Measurements from ENCODE around the gene CYB561A3. TPM values are rescaled to one million over a fixed set of nuclear protein-coding genes. Genes with fewer than 3 reads are reported as not detected.

The CYB561A3 gene
- total RNA-seq, 1 donor = 151 TPM

DNA sequence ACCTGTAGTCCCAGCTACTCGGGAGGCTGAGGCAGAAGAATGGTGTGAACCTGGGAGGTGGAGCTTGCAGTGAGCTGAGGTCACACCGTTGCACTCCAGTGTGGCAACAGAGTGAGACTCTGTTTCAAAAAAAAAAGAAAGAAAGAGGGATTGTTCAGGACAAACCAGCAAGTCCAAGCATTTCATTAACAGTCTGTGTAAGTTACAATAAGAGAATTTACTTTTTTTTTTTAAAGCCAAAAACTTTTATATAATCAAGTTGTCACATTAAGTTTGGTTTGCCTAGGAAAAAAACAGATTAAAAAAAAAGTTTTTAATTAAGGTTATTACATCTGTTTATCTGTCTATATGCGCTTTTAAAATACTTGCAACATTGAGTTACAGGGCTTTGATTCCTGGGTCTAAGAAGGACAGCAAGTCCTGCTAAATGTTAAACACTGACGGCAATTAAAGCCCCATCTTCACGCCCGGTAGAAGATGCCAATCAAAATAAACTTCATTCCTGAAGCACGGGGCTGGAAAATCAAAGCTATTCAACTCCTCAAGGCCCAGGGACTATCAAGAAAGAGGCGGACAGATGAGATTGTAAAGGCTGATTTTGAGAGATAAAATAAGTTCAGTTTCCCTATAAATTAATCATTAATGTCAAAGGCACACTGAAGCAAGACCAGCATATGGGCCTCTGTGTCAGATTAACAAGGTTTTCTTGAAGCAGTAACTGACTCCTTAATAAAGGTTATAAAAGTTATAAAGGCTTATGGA, 11.2 kb upstream of the CYB561A3 start:
- H2AFZ ChIP-seq (ENCODE audit: low read length) = no peak overlapping the region
- no peaks in the 10 kb centered on the region for H3K27me3 ChIP-seq (ENCODE audit: insufficient read depth, low read length)
- TF ChIP-seq, protein P1, sequence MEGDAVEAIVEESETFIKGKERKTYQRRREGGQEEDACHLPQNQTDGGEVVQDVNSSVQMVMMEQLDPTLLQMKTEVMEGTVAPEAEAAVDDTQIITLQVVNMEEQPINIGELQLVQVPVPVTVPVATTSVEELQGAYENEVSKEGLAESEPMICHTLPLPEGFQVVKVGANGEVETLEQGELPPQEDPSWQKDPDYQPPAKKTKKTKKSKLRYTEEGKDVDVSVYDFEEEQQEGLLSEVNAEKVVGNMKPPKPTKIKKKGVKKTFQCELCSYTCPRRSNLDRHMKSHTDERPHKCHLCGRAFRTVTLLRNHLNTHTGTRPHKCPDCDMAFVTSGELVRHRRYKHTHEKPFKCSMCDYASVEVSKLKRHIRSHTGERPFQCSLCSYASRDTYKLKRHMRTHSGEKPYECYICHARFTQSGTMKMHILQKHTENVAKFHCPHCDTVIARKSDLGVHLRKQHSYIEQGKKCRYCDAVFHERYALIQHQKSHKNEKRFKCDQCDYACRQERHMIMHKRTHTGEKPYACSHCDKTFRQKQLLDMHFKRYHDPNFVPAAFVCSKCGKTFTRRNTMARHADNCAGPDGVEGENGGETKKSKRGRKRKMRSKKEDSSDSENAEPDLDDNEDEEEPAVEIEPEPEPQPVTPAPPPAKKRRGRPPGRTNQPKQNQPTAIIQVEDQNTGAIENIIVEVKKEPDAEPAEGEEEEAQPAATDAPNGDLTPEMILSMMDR (IDR thresholded peaks at IDR 0.05; ENCODE audit: extremely low read depth, low read depth, low read length) = no peak
- no peaks in the 10 kb centered on the region for H3K9me3 ChIP-seq (ENCODE audit: low read depth, low read length)
- peaks cover 30% of the 10 kb centered on the region for H3K36me3 ChIP-seq (ENCODE audit: insufficient read depth, low read length)
- no peak overlapping the region for H3K4me3 ChIP-seq (ENCODE audit: insufficient read depth, low read length)
- H3K79me2 ChIP-seq (ENCODE audit: insufficient read depth, low read length) = no peaks in the 10 kb centered on the region
- peaks cover 31% of the 10 kb centered on the region for H3K4me1 ChIP-seq (ENCODE audit: insufficient read depth, low read length)
- no peak overlapping the region for H3K4me2 ChIP-seq (ENCODE audit: insufficient read depth, low read length)
- H3K27ac ChIP-seq (ENCODE audit: low read depth, low read length) = no peak overlapping the region
- no peaks in the 10 kb centered on the region for H4K20me1 ChIP-seq (ENCODE audit: insufficient read depth, low read length)
- peak; percentile 14 for DNase-seq (ENCODE audit: insufficient read length, low spot score, missing footprints)

GRCh38 chr11:61370349-61371005, 8.8 kb upstream of the CYB561A3 start:
- Histone ChIP-seq H3K27me3 (ENCODE audit: insufficient read depth, low read length) (no peaks in the 10 kb centered on the region), H3K27ac (ENCODE audit: low read depth, low read length) (peak overlapping the region; percentile 100), H3K36me3 (ENCODE audit: insufficient read depth, low read length) (peaks cover 50% of the 10 kb centered on the region), H3K4me2 (ENCODE audit: insufficient read depth, low read length) (peak overlapping the region; percentile 53), H4K20me1 (ENCODE audit: insufficient read depth, low read length) (no peaks in the 10 kb centered on the region), H3K4me3 (ENCODE audit: insufficient read depth, low read length) (peak overlapping the region; percentile 10), H3K9me3 (ENCODE audit: low read depth, low read length) (no peaks in the 10 kb centered on the region), H2AFZ (ENCODE audit: low read length) (no peak overlapping the region), H3K79me2 (ENCODE audit: insufficient read depth, low read length) (peaks cover 5% of the 10 kb centered on the region), H3K4me1 (ENCODE audit: insufficient read depth, low read length) (peaks cover 40% of the 10 kb centered on the region)
- DNase-seq (ENCODE audit: insufficient read length, low spot score, missing footprints) = no peak
- TF ChIP-seq, protein P1 (IDR thresholded peaks at IDR 0.05; ENCODE audit: extremely low read depth, low read depth, low read length) = no peak

GRCh38 chr11:61369372-61370348, 8.0 kb upstream of the CYB561A3 start:
- H3K9me3 ChIP-seq (ENCODE audit: low read depth, low read length) = no peaks in the 10 kb centered on the region
- no peaks in the 10 kb centered on the region for H3K27me3 ChIP-seq (ENCODE audit: insufficient read depth, low read length)
- H3K79me2 ChIP-seq (ENCODE audit: insufficient read depth, low read length) = peaks cover 5% of the 10 kb centered on the region
- H3K27ac ChIP-seq (ENCODE audit: low read depth, low read length) = peak overlapping the region; percentile 100
- H3K36me3 ChIP-seq (ENCODE audit: insufficient read depth, low read length) = peaks cover 50% of the 10 kb centered on the region
- TF ChIP-seq, protein P1 (IDR thresholded peaks at IDR 0.05; ENCODE audit: extremely low read depth, low read depth, low read length) = no peak
- peak; percentile 92 for DNase-seq (ENCODE audit: insufficient read length, low spot score, missing footprints)
- peak overlapping the region; percentile 53 for H3K4me2 ChIP-seq (ENCODE audit: insufficient read depth, low read length)
- no peaks in the 10 kb centered on the region for H4K20me1 ChIP-seq (ENCODE audit: insufficient read depth, low read length)
- H3K4me1 ChIP-seq (ENCODE audit: insufficient read depth, low read length) = peaks cover 42% of the 10 kb centered on the region
- peak overlapping the region; percentile 10 for H3K4me3 ChIP-seq (ENCODE audit: insufficient read depth, low read length)
- H2AFZ ChIP-seq (ENCODE audit: low read length) = no peak overlapping the region

Data from osteoblast (primary cell).